GM12801 (cell line): ENCODE results near the gene CACNA1E.

Source experiments
- TF ChIP-seq, protein P1 (sequence below): IDR thresholded peaks from one replicate; pipeline ENCODE4 v1.5.1; 2011; ENCODE audit warnings: control low read depth; ENCODE audit not compliant: insufficient read length; ENCODE audit errors: extremely low read depth

Gene CACNA1E

DNA sequence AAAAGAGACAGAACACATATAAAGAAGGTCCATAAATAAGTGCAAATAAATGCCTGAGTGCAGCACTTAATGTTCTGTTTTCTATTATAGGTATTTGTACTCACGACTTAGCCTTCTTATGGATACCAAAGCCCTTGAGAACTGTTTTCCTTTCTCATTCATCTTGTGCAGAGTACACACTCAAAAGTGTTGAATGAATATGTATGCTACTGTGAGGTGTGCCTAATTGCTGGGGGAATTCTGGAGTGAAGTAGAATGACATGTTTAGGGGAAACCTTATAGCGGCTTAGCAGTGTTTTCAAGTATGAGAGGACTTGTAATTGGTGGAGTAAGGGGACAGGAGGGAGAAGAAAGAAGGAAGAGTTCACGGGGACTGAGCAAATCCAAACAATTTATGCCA is 157.6 kb downstream of the CACNA1E start:
- TF ChIP-seq, protein P1, sequence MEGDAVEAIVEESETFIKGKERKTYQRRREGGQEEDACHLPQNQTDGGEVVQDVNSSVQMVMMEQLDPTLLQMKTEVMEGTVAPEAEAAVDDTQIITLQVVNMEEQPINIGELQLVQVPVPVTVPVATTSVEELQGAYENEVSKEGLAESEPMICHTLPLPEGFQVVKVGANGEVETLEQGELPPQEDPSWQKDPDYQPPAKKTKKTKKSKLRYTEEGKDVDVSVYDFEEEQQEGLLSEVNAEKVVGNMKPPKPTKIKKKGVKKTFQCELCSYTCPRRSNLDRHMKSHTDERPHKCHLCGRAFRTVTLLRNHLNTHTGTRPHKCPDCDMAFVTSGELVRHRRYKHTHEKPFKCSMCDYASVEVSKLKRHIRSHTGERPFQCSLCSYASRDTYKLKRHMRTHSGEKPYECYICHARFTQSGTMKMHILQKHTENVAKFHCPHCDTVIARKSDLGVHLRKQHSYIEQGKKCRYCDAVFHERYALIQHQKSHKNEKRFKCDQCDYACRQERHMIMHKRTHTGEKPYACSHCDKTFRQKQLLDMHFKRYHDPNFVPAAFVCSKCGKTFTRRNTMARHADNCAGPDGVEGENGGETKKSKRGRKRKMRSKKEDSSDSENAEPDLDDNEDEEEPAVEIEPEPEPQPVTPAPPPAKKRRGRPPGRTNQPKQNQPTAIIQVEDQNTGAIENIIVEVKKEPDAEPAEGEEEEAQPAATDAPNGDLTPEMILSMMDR, result no peak

GRCh38 chr1:181643631-181644030 is 160.3 kb downstream of the CACNA1E start:
- TF ChIP-seq, protein P1, result no peak

DNA sequence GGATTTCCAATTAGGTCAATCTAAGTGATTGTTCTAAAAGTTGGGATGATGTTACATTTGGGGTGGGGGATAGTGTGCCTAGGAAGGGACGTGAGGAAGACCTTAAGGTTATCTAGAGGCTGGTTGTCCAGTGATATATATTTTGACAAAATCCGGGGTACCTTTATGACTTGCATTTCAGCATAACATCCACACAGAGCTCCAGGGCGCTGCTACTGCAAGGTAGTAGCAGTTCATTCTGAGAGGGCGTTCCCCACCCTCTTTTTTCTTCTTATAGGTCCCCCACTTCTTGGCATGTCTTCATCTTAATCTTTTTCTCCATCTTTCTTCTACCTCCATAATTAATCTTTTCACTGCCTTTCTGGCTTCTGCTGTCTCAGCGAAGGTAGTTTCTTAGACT is 161.9 kb downstream of the CACNA1E start:
- TF ChIP-seq, protein P1, result no peak

- TF ChIP-seq, protein P1, result no peak
These were observed 163.4 kb downstream of the CACNA1E start for GRCh38 chr1:181646710-181647109.

DNA sequence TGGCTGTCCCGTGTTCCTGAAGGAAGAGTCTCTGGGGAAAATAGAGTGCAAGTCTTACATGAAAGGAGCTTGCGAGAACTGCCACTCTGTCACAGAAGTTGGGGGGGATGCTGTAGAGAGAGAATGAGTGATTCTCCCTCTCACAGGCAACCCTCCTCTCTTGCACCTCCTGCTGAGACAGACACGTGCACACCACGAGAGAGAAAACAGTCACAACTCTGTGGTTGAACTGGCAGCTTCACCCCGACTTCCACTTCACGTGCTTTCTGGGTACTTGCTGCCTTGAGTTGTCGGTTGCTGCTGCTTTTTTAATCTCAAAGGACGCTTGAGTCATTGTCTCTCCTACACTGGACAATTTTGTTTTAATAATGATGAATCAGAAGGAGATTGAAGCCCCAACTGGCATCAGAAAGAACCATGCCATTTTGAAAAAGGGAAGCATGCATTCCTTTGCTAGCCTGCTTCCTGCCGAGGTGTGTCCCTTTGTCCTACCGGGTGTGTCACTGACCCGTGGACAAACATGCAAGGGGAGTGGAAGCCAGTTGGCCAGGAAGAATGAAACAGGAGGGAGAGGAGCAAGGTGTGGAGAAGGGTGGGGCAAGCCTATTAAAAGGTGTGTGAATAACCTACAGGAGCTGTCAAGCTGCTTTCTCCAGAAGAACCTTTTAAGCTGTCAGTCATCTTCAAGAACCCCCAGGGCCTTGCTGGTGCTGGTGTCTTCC is 164.2 kb downstream of the CACNA1E start:
- TF ChIP-seq, protein P1, result no peak

- TF ChIP-seq, protein P1, result no peak
These were observed 168.0 kb downstream of the CACNA1E start for GRCh38 chr1:181651276-181651675.

DNA sequence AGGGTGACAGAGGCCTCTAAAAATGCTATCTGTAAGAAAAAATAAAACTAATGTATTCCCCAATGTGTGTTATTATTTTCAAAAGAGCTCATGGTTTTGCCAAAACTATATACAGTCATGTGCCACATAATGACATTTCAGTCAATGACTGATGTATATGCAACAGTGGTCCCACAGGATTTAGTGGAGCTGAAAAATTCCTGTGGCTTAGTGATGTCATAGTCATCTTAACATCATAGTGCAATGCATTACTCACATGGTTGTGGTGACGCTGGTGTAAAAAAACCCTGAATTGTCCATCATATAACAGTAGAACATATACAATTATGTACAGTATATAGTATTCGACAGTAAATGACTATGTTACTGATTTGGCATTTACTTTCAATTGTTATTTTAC is 172.4 kb downstream of the CACNA1E start:
- TF ChIP-seq, protein P1, result no peak

GRCh38 chr1:181656491-181656890 is 173.2 kb downstream of the CACNA1E start:
- TF ChIP-seq, protein P1, result no peak
